HepG2 (cell line): Measurements from ENCODE around the gene SLC38A3. TPM values are rescaled to one million over a fixed set of nuclear protein-coding genes. Genes with fewer than 3 reads are reported as not detected.

Source experiments
- AGO2 ChIP-seq: fragments of 200-400 bp; formaldehyde crosslinking; optimal IDR thresholded peaks from 2 replicates; pipeline ENCODE3; 2017; ENCODE audit warnings: mild to moderate bottlenecking, low read depth, low read length, moderate library complexity
- BHLHE40 ChIP-seq: IDR thresholded peaks from 2 replicates; pipeline ENCODE4 v1.6.1; 2011; ENCODE audit warnings: low read length, improper control_type of control experiment
- BRF2 ChIP-seq: sonication (generic); formaldehyde crosslinking; IDR thresholded peaks from 2 replicates; pipeline ENCODE4 v1.8.1; 2022; ENCODE audit warnings: mild to moderate bottlenecking, missing genetic modification reagents
- FOXK2 ChIP-seq: fragments of 450-650 bp; IDR thresholded peaks from 2 replicates; pipeline ENCODE4 v1.6.1; 2016
- GABPB1 ChIP-seq: IDR thresholded peaks from 2 replicates; pipeline ENCODE4 v1.6.1; 2016; ENCODE audit warnings: mild to moderate bottlenecking, missing genetic modification reagents, moderate library complexity, missing compliant biosample characterization
- HNRNPH1 ChIP-seq: fragments of 200-400 bp; formaldehyde crosslinking; optimal IDR thresholded peaks from 2 replicates; pipeline ENCODE3; 2017; ENCODE audit warnings: mild to moderate bottlenecking, low read depth, low read length
- KDM4B ChIP-seq: sonication (generic); formaldehyde crosslinking; IDR thresholded peaks from 2 replicates; pipeline ENCODE4 v1.4.0; 2020; ENCODE audit warnings: missing genetic modification reagents
- KLF15 ChIP-seq: sonication (generic); formaldehyde crosslinking; IDR thresholded peaks from 2 replicates; pipeline ENCODE4 v1.8.1; 2023; ENCODE audit warnings: borderline replicate concordance, mild to moderate bottlenecking, inconsistent platforms, missing genetic modification reagents, mixed read lengths
- MAFF ChIP-seq: IDR thresholded peaks from 2 replicates; pipeline ENCODE4 v1.6.1; 2011; ENCODE audit warnings: low read depth, low read length, improper control_type of control experiment
- MLLT10 ChIP-seq: sonication (generic); formaldehyde crosslinking; IDR thresholded peaks from 2 replicates; pipeline ENCODE4 v1.4.0; 2020; ENCODE audit warnings: missing genetic modification reagents
- NFKB2 ChIP-seq: sonication (generic); formaldehyde crosslinking; IDR thresholded peaks from 2 replicates; pipeline ENCODE4 v1.4.0; 2020; ENCODE audit warnings: missing genetic modification reagents, borderline replicate concordance
- NPAS2 ChIP-seq: sonication (generic); formaldehyde crosslinking; IDR thresholded peaks from 2 replicates; pipeline ENCODE4 v1.8.0; 2022; ENCODE audit warnings: mild to moderate bottlenecking, missing genetic modification reagents, borderline replicate concordance
- PHB2 ChIP-seq: fragments of 450-650 bp; IDR thresholded peaks from 2 replicates; pipeline ENCODE4 v1.6.1; 2018; ENCODE audit not compliant: partially characterized antibody
- POLR2G ChIP-seq: fragments of 200-400 bp; formaldehyde crosslinking; IDR thresholded peaks from 2 replicates; pipeline ENCODE4 v1.6.1; 2018; ENCODE audit warnings: mild to moderate bottlenecking, low read depth, low read length, moderate library complexity
- PRDM10 ChIP-seq: sonication (generic); formaldehyde crosslinking; IDR thresholded peaks from 2 replicates; pipeline ENCODE4 v1.4.0; 2020; ENCODE audit warnings: low read depth, missing genetic modification reagents
- TCF7 ChIP-seq: sonication (generic); IDR thresholded peaks from 2 replicates; pipeline ENCODE4 v1.6.1; 2016; ENCODE audit warnings: antibody characterized with exemption, low read depth
- THYN1 ChIP-seq: sonication (generic); formaldehyde crosslinking; IDR thresholded peaks from 2 replicates; pipeline ENCODE4 v1.8.1; 2023; ENCODE audit warnings: low read depth, mild to moderate bottlenecking, moderate library complexity, missing genetic modification reagents, borderline replicate concordance
- YY1 ChIP-seq: IDR thresholded peaks from 2 replicates; pipeline ENCODE4 v1.6.1; 2011; ENCODE audit warnings: low read length, low read depth, moderate library complexity, mild to moderate bottlenecking; ENCODE audit not compliant: insufficient read depth, insufficient replicate concordance
- ZNF280B ChIP-seq: sonication (generic); formaldehyde crosslinking; IDR thresholded peaks from 2 replicates; pipeline ENCODE4 v1.5.0; 2020; ENCODE audit warnings: missing genetic modification reagents, mild to moderate bottlenecking, borderline replicate concordance
- ZNF335 ChIP-seq: sonication (generic); formaldehyde crosslinking; IDR thresholded peaks from 2 replicates; pipeline ENCODE4 v1.4.0; 2020; ENCODE audit warnings: missing genetic modification reagents
- ZNF484 ChIP-seq: sonication (generic); formaldehyde crosslinking; IDR thresholded peaks from 2 replicates; pipeline ENCODE4 v1.5.1; 2020; ENCODE audit warnings: mild to moderate bottlenecking, low read depth, missing genetic modification reagents, borderline replicate concordance
- polyA plus RNA-seq, 8 experiments: library from polyadenylated mRNA; depleted of rRNA in 3 of 8; stranded (reverse) in 7 of 8; unstranded in 1 of 8; fragments of >200 nt; fragmentation: Illumina TruSeq in 4 of 8; extraction: Trizol in 4 of 8; gene quantifications; 2 replicates each; pipeline versions ENCODE4 v1.2.1 to v1.2.3, GENCODE V29; 2011 to 2016; ENCODE audit warnings: low read depth in 4 of 8, missing spikeins in 1 of 8, mixed read lengths in 1 of 8; ENCODE audit not compliant: insufficient read depth in 1 of 8
- total RNA-seq, 5 experiments: library from RNA; depleted of rRNA; stranded (reverse); fragments of >200 nt; fragmentation: Illumina TruSeq; extraction: Trizol; gene quantifications; 2 replicates each; pipeline ENCODE4 v1.2.3, GENCODE V29; 2016; ENCODE audit warnings: low read depth in 1 of 5
- TF ChIP-seq, protein P1 (sequence below): sonication (generic); formaldehyde crosslinking; IDR thresholded peaks from 2 replicates; pipeline ENCODE4 v1.5.1; 2020; ENCODE audit warnings: missing genetic modification reagents, mild to moderate bottlenecking, borderline replicate concordance

The SLC38A3 gene
- total and polyA plus RNA-seq, 2 of the 13 experiments (the other 11 are each of a cell fraction or from before 2014, with no cell fraction given), result 29.8 to 164 TPM

- TF ChIP-seq PRDM10, result 0 out of 2 replicates have a peak, but pooled peaks have one; percentile 69
- TF ChIP-seq GABPB1 (CRISPR knock-in tag), result peak; percentile 48
- TF ChIP-seq KLF15 (CRISPR knock-in tag), result no peak
- TF ChIP-seq NPAS2 (CRISPR knock-in tag), result no peak
- no peak for TF ChIP-seq YY1
- no peak for TF ChIP-seq THYN1 (CRISPR knock-in tag)
- TF ChIP-seq POLR2G, result peak; percentile 87
- TF ChIP-seq HNRNPH1, result no peak
- no peak for TF ChIP-seq TCF7
- TF ChIP-seq KDM4B (CRISPR knock-in tag), result 0 out of 2 replicates have a peak, but pooled peaks have one; percentile 12
- no peak for TF ChIP-seq ZNF484
- TF ChIP-seq BRF2 (CRISPR knock-in tag), result no peak
- TF ChIP-seq PHB2, result no peak
- TF ChIP-seq ZNF335, result no peak
- TF ChIP-seq, protein P1, sequence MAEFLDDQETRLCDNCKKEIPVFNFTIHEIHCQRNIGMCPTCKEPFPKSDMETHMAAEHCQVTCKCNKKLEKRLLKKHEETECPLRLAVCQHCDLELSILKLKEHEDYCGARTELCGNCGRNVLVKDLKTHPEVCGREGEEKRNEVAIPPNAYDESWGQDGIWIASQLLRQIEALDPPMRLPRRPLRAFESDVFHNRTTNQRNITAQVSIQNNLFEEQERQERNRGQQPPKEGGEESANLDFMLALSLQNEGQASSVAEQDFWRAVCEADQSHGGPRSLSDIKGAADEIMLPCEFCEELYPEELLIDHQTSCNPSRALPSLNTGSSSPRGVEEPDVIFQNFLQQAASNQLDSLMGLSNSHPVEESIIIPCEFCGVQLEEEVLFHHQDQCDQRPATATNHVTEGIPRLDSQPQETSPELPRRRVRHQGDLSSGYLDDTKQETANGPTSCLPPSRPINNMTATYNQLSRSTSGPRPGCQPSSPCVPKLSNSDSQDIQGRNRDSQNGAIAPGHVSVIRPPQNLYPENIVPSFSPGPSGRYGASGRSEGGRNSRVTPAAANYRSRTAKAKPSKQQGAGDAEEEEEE (CRISPR knock-in tag), result no peak
- peak; percentile 58 for TF ChIP-seq ZNF280B (CRISPR knock-in tag)
- no peak; the same call in 1 of the 2 replicates for TF ChIP-seq NFKB2 (CRISPR knock-in tag)
- TF ChIP-seq MAFF, result no peak
- TF ChIP-seq BHLHE40, result no peak
- no peak for TF ChIP-seq MLLT10
- TF ChIP-seq AGO2, result no peak
- TF ChIP-seq FOXK2, result no peak
Measured at GRCh38 chr3:50201573-50202315, 3.3 kb upstream of the SLC38A3 start (continued).
